NT2/D1 (cell line): ENCODE data around the gene MAMSTR.

Source experiments
- SUZ12 ChIP-seq: IDR thresholded peaks from 2 replicates; pipeline ENCODE4 v1.6.1; 2011; ENCODE audit not compliant: insufficient read length, insufficient read depth; ENCODE audit errors: extremely low read depth
- ZNF274 ChIP-seq: IDR thresholded peaks from 2 replicates; pipeline ENCODE4 v1.6.1; 2011; ENCODE audit warnings: mild to moderate bottlenecking, low read depth, low read length

- TF ChIP-seq SUZ12 (no peak), ZNF274 (no peak)
Measured at GRCh38 chr19:48714759-48715675, 4.5 kb downstream of the MAMSTR start.
